HG02571 (cell line): ENCODE results near the gene CTDSPL.

Source experiments
- ATAC-seq: cut with Tn5 transposase; IDR thresholded peaks from one replicate; pipeline ENCODE4 v1.9.1; 2021; ENCODE audit warnings: mild to moderate bottlenecking, moderate library complexity; ENCODE audit not compliant: unreplicated experiment

The CTDSPL gene

DNA sequence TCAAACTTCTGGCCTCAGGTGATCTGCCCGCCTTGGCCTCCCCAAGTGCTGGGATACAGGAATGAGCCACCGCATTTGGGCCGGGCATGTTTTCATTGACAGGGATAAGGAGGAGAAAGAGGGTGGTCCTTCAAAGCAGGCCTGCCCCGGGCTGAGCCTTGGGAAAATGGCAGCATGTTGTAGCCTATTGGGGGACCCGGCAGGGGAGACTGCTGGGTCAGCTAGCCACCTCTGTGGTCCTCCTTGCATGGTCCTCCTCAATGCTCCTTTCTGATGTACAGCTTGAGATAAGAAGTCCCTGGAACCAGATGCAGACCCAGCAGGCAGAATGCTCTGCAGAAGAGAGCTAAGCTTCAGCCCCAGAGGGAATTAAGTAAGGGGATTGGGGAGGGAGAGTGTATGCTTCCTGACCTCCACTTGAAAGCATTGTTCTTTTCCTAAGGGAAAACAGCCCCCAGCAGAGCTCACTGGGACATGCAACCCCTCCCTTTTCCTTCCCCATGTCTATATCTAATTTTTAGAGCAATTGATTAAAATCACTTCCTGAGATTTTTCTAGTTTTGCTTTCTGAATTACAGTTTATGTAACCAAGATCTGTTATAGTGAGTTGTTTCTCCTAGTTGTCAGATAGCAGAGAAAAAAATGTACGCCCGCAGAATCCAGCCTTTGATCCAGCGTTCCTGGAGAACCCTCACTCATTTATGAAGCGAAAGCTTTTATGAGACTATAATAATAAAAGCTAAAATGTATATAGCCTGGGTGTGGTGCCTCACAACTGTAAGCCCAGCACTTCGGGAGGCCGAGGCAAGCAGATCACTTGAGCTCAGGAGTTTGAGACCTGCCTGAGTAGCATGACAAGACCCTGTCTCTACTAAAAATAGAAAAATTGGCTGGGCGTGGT is 80.2 kb downstream of the CTDSPL start:
- no peak for ATAC-seq

DNA sequence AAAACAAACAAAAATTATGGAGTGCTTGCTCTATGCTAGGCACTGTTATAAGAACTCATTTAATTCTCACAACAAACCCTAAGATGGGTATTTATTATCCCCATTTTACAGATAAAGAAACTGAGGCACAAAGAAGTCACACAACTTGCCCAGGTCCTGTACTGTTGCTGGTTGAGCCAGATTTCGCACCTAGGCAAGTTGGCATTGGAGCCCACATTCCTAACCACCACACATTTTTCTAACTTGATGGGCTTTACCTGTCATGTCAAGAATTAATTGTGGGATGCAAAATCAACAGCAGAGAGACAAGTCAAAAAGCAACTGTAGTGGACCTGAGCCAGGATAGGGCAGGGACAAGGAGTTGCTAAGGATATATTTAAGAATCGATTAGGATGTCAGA is 81.0 kb downstream of the CTDSPL start:
- ATAC-seq, result no peak

DNA sequence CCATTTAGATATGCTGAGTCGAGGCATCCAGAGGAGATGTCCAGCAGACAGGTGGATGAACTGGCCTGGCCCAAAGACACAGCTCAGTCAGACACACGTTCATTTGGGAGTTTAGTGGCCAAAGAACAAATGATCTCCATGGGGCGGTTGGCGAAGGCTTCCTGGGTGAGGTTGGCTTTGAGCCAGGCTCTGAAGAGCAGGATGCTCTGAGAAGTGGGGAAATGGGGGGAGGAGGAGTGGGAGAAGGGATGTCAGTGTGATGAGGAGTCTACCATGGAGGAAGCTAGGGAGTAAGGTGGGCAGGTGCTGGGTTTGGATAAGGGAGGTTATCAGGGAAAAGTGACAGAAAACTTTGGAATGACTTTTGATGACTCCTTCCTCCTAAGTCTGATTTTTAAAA is 81.4 kb downstream of the CTDSPL start:
- no peak for ATAC-seq

DNA sequence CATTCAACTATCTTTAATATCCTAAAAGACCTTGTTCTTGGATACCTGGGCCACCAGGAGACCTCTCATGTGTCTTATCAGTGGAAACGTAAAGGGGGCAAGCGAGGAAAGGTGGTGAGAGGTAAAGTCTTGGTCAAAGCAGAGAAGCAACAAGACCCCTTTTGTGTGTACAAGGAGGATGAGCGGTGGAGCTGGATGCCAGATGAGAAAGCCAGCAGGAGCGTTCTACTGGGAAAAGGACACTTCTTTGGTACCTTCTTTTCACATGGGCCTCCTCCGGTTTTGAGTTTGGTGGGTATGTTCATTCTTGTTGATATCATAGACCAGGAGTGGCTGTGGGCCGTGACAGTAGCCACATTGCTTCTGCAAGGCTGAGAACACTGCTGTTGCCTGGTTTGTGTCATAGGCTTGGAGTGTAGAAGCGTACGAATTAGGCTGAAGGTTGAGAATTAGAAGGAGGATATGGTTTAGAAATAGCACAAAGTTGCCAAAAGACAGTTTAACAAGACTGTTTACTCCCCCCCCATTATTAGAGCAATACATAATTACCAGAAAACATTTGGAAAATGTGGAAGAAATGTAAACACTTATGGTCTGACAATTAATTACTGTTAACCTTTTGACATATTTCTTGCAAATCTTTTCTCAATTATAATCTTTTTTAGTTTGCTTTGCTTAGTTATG is 82.1 kb downstream of the CTDSPL start:
- no peak for ATAC-seq

DNA sequence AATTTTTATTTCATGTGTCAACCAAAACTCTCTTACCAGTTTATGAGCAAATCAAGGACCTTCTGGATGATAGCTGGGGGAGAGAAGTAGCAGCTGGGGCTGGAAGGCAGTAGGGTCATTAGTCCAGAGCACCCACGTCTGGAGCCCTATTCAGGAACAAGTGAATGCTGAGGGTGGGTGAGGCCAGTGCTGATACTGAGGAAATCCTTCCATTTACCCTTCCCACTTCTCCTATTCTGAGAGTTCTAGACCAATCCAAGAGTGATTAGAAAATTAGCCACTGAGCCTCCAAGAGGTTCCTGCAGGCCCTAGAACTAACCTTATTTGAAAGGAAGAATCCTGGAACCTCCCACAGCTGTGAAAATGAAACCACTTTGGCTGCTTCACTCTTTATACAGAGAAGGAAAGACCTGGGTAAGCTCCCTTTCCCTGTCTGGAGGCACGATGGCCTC is 82.7 kb downstream of the CTDSPL start:
- no peak for ATAC-seq

DNA sequence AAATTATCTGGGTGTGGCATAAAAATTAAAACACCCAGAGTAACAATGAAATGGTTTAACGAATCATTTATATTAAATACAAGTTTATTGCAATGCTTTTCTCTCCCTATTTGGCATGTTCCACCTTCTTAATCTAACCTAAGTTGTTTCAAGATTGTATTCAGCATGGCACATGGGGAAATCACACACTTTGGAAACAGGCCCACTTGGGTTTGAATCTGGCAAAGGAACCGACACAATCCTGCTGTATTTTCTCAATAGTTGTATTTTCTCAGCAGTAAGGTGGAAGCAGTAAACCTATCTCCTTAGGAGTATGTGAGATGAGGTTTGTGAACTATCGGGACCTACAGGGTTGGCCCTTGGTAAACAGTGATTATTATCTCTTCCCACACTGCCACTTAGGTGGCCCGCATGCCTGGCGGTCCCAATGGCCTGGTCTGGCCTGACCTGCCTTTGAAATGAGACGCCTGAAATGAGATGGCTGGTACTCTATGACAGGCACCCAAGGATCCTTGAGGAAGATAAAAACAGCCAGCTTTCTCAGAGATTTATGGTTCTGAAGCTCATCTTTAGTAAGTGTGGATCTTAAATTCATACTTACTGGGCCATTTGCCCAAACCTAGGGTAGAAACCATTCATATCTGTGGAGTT is 83.6 kb downstream of the CTDSPL start:
- ATAC-seq, result no peak

DNA sequence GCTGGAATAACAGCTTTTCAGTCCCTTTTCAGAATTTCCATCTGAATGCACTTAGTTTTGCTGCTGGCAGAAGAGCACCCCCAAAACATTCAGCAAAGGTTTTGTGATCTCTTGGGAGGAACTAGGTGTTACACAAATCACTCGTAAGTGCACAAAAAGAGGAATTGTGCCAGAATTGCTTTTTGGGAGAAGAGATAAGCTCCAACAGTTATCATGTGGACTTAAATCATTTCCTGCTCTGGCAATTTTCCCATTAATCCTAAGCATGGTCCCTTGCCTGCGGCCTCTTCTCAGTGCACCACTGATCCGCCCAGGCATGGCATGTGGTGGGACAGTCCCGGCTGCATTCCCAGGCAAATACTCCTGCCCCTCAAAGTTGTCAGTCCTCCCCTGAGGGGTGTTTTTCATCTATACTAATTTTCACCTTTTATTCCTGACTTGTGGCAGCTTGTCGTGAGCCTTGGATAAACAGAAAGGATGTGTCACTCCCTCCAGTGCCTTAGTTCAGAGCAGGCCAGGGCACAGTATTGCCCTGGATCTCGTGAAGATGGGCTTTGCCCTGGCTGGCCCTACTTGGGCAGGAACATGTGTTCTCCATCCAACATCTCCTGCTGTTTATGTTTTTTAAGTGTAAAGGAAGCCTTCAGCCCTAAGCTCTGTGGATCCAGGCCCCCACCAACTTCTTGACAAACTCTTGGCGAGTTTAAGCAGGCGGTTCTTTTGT is 84.3 kb downstream of the CTDSPL start:
- no peak for ATAC-seq

DNA sequence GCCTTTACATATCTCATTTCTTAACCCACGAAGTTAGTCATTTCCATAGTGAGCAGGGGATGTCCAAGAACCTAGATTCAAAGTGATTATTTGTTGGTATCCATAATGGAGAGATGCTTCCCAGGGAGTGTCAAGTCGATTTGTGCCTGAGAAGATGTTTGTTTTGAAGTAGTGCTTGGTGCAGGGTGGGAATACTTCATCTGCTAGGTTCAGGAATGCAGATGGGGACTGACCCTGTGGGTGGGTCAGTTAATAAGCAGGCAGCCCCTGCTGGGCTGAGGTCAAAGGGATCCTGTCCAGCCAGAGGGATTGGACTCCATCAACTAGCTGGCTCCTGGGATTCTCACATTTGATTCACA is 84.8 kb downstream of the CTDSPL start:
- ATAC-seq, result no peak

DNA sequence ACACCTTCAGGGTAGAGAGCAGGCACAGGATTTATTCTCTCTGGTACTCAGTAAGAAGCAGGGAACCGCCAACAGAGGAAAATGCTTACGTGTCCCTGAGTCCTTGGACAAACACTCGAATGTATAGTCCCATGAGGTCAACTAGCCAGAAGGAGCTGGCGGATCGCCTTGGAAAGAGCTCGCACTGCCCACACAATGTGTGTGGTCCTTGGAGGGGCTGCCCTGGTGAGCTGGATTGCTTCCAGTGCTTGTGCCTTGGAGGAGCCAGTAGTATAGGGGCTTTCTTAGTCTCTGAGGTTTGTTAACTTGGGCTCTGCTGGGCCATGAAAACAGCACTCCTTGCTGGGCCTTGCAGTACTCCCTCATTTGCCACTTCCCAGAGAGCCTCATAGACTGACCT is 88.2 kb downstream of the CTDSPL start:
- no peak for ATAC-seq

DNA sequence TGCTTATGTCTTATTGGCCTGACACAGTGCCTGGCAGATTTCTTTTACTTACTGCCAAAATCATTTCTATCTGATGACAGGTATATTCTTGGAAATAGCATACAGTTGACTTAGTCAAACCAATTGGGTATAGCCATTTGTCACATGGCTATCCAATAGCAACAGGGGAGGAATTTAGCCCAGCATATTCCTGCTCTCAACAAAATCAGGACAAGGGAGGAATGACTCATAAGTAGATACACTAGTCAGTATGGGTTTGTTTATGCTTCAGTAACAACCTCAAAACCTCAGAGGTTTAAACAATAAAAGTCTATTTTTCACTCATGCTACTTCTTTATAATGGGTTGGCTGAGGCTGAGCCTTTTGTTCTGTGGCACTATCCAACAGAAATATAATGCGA is 90.9 kb downstream of the CTDSPL start:
- ATAC-seq, result no peak

DNA sequence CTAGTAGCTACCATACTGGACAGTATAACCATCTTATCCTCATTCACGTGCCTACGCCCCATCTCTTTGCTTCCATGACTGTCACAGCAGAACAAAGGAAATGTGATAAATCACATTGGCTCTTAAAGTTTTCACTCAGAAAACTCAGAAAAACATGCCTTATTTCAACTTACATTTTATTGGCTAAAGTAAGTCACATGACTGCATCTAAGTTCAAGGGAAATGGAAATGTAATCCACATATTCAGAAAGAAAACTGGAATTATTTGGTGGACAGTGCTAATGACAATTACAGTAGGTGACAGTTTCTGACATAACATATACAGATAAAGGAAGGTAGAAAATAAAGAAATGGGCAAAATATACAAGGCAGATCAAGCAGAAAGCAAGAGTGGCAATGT is 91.5 kb downstream of the CTDSPL start:
- no peak for ATAC-seq

DNA sequence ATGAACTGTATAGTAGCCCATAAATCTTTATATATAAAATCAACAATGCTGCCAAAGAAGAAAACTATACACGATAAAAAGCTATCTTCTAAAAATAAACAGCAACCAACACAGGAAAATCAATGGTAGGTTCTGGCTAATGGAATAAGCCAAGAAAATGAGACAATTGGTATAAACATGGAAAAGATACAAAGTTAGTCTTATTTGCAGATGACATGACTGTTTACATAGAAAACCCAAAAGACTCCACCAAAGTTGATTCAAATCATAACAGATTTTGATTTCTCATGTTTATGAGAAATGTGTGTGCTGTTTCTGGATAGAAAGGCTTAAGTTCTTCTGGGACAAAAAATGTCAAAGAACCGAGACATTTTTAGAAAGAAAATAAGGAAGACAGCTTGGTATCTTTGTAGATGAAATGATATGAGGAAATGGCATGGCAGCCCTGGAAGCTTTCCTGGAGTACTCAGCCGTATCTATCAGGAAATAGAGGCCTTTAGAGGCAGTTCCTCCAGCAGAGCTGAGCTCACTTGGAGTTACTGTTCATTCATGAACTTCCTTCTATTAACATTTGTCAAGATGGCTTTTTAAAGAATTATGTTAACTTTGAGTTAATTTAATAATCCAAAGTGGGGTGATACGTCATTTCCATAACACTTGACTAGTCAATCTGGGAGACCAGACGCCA is 92.2 kb downstream of the CTDSPL start:
- no peak for ATAC-seq

DNA sequence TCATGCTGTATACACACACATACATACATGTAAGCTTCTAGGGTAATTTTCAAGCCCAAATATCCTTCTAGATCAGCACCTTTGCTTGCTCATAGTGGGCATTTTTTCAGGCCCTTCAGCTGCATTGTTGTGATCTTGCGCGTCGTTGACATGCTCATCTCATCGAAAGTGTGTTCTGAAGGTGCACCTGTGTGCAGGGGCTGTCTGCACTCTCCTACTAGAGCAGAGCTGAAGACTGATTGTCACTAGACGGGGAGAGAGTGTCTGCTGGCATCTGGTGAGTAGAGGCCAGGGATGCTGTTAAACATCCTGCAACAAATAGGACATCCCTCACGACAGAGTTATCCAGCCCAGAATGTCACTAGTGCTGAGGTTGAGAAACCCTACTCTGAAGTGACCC is 93.2 kb downstream of the CTDSPL start:
- ATAC-seq, result no peak

DNA sequence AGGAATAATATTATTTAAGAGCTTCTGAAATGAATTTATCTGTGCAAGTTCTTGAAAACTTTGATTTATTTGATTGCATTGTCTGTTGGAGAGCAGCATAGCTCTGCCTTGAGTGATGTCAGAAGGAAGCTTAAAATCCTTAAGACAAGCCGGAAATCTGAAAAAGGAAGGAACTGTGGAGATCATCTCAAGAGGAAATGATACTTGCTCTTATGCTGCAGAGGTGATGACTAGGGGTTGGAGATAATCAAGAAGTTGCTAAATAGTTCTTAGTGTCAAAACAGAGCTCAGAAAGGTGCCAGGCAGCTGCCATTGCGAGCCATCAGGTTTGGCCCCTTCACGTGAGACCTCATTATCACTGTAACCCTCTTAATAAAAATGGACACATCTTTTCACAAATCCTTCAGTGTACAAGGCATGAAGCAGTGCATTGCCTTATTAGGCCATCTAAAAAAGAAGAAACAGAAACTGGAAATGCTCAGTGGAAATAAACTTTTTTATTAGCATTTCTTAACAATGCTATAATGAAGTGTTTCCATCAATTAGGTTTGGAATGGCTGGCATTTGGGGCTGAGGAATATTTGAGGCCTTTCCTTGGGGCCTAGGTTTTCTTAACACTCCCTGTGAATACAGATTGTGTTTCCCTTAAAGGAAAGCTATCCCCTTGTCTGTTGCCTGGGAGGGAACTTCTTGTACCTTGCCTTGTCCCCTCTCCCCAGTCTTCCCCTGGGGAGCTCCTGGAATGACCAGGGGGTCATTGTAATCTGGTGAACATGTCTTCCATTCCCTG is 94.4 kb downstream of the CTDSPL start:
- no peak for ATAC-seq

DNA sequence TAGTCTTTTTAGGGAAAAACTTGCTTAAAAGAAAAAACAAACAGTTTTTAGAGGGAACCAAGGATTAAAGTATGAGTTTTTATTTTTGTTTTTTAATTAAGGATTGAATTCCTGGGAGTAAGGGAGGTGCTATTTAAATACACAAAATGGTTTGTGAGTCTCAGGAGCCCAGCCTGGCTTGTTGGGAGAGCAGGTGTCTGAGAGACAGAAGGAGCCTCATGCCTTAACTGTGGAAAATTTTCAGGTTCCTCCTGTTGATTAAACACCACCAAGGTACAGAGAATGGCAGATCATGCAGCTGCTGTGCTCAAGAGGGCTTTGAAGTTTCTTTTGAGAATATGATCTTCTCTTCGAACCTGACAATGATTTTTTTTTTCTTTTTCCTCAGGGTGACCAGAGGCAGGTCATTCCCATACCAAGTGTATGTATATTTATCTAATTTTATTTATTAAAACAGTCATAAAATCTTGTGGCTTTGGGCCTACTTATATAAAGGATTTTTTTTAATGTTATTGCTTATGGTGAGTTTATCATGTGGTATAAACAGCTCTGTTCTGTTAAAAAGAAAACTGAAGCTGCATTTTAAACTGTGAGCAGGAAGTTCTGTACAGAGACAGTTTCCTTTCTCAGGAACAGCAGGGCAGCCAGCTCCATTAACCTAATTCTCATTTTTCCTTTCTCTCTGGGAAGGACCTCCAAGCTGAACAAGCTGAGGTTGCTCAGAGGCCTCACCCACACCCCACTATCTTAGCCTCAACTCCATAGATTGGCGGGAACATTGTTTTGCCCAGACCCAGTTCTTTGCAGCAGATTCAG is 95.3 kb downstream of the CTDSPL start:
- no peak for ATAC-seq

DNA sequence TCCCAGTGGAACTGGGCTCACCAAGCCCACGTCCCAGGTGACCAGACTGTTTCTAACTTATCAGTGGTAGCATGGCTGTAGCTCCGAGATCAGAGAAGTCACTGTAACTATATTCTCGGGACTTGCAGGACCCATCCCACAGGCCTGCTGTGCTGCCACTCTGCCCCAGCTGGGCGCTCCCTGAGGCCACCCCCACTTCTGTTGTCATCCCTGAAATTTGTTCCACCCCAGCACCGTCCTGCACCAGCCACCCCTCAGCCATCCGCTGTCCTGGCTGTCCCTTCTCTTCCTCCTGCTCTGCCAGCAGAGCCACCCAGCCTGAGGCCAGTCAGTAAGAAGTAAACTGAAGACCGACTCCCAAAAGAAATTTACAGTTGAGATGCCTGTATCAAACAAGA is 95.9 kb downstream of the CTDSPL start:
- ATAC-seq, result no peak

DNA sequence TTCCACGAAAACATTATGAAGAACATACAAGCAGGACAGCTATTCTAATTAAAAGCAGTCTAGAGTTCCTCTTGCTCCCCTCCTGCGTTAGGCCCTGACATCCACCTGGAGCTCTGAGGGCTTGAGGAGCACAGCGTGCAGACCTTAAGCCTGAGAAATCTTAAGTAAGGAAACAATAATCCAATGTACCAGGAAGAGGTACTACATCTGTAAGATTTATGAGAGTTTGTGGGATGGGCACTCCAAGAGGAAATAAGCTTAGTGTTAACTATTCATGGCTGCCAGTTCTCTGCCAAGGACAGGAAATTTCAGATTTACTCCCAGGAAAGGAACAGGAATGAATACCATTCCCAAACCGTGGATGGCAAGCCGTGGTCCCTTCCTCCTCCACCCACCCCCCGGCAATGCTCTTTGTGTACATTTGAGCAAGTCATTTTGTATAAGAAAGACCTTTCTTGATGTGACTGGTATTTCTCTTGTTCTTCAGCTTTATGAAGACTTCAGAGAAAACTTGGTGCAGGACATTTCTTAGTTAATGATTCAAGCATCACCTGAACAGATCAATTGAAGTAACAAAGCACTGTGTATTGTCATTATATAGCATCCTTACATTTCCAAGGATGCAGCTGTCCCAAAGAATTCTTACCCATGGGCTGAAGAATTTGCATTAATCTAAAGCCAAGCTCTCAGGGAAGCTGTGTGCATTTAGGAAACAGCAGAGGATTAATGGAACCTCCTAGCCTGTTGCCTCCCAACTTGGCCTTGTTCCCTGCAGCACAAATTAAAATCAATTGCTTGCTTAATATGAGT is 100.1 kb downstream of the CTDSPL start:
- ATAC-seq, result no peak

DNA sequence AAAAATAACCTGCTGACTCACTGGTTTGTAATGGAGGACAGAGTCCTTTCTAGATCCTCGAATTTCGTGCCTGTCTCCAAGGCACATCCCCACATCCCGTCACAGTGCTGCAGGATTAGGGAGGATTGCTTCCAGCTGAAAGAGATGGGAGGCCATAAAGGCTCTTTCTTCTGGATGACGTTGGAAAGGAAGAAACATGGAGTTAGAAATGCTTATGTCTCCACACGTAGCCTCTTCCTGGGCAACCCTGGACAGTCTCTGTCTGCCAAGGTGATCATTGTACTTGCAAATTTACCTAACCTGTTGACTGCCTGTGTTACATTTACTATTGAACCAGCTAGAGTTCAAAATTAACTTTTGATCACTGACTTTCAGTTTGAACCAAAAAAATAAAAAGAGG is 101.3 kb downstream of the CTDSPL start:
- no peak for ATAC-seq
